Liver (tissue), 3 donors: Measurements from ENCODE around the gene TNP2.

Experiments
- CTCF ChIP-seq: fragments of 150-350 bp; IDR thresholded peaks from 2 replicates; pipeline ENCODE4 v1.5.1; 2017; ENCODE audit warnings: improper control_type of control experiment, low read depth, low read length; ENCODE audit not compliant: missing input control
- GABPA ChIP-seq, 2 donors: IDR thresholded peaks in 1 of 2; conservative IDR thresholded peaks in 1 of 2; 2 replicates each; pipeline ENCODE4 v1.6.1; 2016; ENCODE audit warnings: antibody characterized with exemption in 2 of 2, mild to moderate bottlenecking in 1 of 2, moderate library complexity in 1 of 2
- JUND ChIP-seq, 2 donors: IDR thresholded peaks; 2 replicates each; pipeline ENCODE4 v1.6.1; 2016; ENCODE audit warnings: antibody characterized with exemption in 2 of 2
- RAD21 ChIP-seq, 2 donors: IDR thresholded peaks; 2 replicates each; pipeline ENCODE4 v1.6.1; 2016; ENCODE audit warnings: antibody characterized with exemption in 2 of 2, mild to moderate bottlenecking in 2 of 2
- REST ChIP-seq: IDR thresholded peaks from 2 replicates; pipeline ENCODE4 v1.6.1; 2016; ENCODE audit warnings: antibody characterized with exemption, mild to moderate bottlenecking
- RXRA ChIP-seq, 2 donors: IDR thresholded peaks; 2 replicates each; pipeline ENCODE4 v1.6.1; 2017 to 2018; ENCODE audit warnings: antibody characterized with exemption in 2 of 2, mild to moderate bottlenecking in 1 of 2
- TAF1 ChIP-seq: conservative IDR thresholded peaks from 2 replicates; pipeline ENCODE4 v1.6.1; 2016; ENCODE audit warnings: antibody characterized with exemption, mild to moderate bottlenecking
- YY1 ChIP-seq: IDR thresholded peaks from 2 replicates; pipeline ENCODE4 v1.6.1; 2016; ENCODE audit warnings: antibody characterized with exemption, mild to moderate bottlenecking
- donor health status: healthy.
- donor health status: healthy.

- no peak for TF ChIP-seq CTCF
- no peak for TF ChIP-seq REST
- TF ChIP-seq RAD21 (IDR thresholded peaks at IDR 0.05) = no peak
- TF ChIP-seq TAF1 = no peak
- TF ChIP-seq RXRA (IDR thresholded peaks at IDR 0.05) = no peak
- TF ChIP-seq GABPA (IDR thresholded peaks at IDR 0.05 in 1 of 2, conservative IDR thresholded peaks at IDR 0.05 in 1 of 2) = no peak
- TF ChIP-seq YY1 = no peak
- TF ChIP-seq JUND (IDR thresholded peaks at IDR 0.05) = no peak
Observed at GRCh38 chr16:11276896-11277593, 7.9 kb upstream of the TNP2 start.
